ENCODE data around the gene CACNA2D2.

CACNA2D2 gene

GRCh38 chr3:50487181-50487580, 16.3 kb downstream of the CACNA2D2 start:
- H3K4me1 ChIP-seq (ENCODE audit: control insufficient read depth, insufficient read depth, low read length): no peaks in the 10 kb centered on the region
- no peak overlapping the region for H3K27ac ChIP-seq (ENCODE audit: extremely low read depth, low read depth, low read length)
- POLR2A ChIA-PET: no interaction called here
- CTCF ChIA-PET: no interaction called here
- no peaks in the 10 kb centered on the region for H3K36me3 ChIP-seq (ENCODE audit: control insufficient read depth in 2 of 2, insufficient read depth in 1 of 2, low read length in 2 of 2)
- no peak overlapping the region for H3K4me3 ChIP-seq (ENCODE audit: low read depth, low read length)
- H3K9me3 ChIP-seq (ENCODE audit: control insufficient read depth, insufficient read depth, low read depth, low read length): no peaks in the 10 kb centered on the region
- TF ChIP-seq, protein P1, sequence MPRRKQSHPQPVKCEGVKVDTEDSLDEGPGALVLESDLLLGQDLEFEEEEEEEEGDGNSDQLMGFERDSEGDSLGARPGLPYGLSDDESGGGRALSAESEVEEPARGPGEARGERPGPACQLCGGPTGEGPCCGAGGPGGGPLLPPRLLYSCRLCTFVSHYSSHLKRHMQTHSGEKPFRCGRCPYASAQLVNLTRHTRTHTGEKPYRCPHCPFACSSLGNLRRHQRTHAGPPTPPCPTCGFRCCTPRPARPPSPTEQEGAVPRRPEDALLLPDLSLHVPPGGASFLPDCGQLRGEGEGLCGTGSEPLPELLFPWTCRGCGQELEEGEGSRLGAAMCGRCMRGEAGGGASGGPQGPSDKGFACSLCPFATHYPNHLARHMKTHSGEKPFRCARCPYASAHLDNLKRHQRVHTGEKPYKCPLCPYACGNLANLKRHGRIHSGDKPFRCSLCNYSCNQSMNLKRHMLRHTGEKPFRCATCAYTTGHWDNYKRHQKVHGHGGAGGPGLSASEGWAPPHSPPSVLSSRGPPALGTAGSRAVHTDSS (tag by site-specific recombination; IDR thresholded peaks at IDR 0.05): no peak
- TF ChIP-seq SCRT2 (tag by site-specific recombination; IDR thresholded peaks at IDR 0.05) (peak; percentile 66), ZNF214 (tag by site-specific recombination; IDR thresholded peaks at IDR 0.05; ENCODE audit: borderline replicate concordance) (no peak)

DNA sequence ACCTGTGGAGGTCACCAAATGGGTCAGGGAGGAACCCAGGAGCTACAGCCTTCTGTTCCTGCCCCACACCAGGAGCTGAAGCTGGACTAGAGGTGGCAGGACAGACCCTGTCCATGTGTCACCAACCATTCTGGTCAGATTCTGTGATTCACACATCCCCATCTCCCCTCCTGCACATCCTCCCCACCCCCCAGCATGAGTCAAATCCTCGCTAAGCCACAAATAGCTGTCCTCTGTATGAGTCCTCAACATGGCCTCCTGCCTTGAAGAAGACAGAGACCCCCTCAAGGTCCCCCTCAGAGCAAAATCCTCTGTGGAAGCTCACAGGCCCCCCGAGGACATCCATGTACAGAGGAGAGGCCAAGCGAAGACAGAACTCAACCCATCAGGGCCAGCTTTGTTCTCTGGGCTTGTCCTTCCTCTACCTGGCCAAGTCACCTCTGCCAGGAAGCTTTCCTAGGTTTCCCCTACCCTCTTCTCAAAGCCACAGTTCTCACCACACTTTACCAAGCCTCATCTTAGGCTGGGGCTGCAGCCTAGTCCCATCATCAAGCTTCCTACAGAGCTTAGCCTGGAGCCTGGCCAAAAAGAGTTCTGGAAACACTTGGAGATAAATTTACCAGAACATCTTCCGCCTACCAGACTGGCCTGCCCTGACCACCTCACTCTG, 17.1 kb downstream of the CACNA2D2 start:
- TF ChIP-seq GLIS1 (tag by site-specific recombination; IDR thresholded peaks at IDR 0.05) (peak; percentile 86), ZNF629 (tag by site-specific recombination; IDR thresholded peaks at IDR 0.05) (no peak), GLIS2 (tag by site-specific recombination; IDR thresholded peaks at IDR 0.05) (0 out of 2 replicates have a peak, but pooled peaks have one; percentile 18), ZNF548 (tag by site-specific recombination; IDR thresholded peaks at IDR 0.05) (no peak), MZF1 (tag by site-specific recombination; IDR thresholded peaks at IDR 0.05; ENCODE audit: borderline replicate concordance) (no peak)
- H3K36me3 ChIP-seq (ENCODE audit: control insufficient read depth in 2 of 2, insufficient read depth in 1 of 2, low read length in 2 of 2): no peaks in the 10 kb centered on the region
- CTCF ChIA-PET: no interaction called here
- POLR2A ChIA-PET: no interaction called here
- H3K9me3 ChIP-seq (ENCODE audit: control insufficient read depth, insufficient read depth, low read depth, low read length): no peaks in the 10 kb centered on the region
- H3K4me1 ChIP-seq (ENCODE audit: control insufficient read depth, insufficient read depth, low read length): no peaks in the 10 kb centered on the region
- no peak overlapping the region for H3K27ac ChIP-seq (ENCODE audit: extremely low read depth, low read depth, low read length)
- H3K4me3 ChIP-seq (ENCODE audit: low read depth, low read length): no peak overlapping the region

DNA sequence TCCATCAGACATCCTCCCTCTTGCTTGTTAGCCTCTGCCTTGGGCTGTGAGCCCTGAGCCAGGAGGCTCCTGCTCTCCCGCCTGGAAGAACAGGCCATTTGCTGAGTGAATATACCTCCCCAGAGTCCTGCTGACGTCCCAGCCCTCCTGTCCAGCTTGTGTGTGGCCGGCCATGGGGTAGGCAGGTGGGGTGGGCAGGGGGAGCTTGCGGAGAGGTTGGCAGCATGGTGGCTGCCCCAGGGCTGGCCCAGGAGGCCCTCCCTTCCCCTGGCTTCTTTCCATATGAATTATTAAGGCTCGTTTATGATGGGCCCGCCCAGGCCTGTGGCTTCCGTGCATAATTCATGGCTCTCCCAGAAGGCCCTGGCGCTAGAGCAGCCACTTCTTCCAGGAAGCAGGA, 18.7 kb downstream of the CACNA2D2 start:
- Histone ChIP-seq H3K4me1 (ENCODE audit: control insufficient read depth, insufficient read depth, low read length) (no peaks in the 10 kb centered on the region), H3K9me3 (ENCODE audit: control insufficient read depth, insufficient read depth, low read depth, low read length) (no peaks in the 10 kb centered on the region), H3K4me3 (ENCODE audit: low read depth, low read length) (no peak overlapping the region), H3K36me3 (ENCODE audit: control insufficient read depth in 2 of 2, insufficient read depth in 1 of 2, low read length in 2 of 2) (no peaks in the 10 kb centered on the region), H3K27ac (ENCODE audit: extremely low read depth, low read depth, low read length) (no peak overlapping the region)
- CTCF ChIA-PET: no interaction called here
- POLR2A ChIA-PET: no interaction called here
- TF ChIP-seq GLIS1 (tag by site-specific recombination; IDR thresholded peaks at IDR 0.05): peak; percentile 81
- TF ChIP-seq, protein P2, sequence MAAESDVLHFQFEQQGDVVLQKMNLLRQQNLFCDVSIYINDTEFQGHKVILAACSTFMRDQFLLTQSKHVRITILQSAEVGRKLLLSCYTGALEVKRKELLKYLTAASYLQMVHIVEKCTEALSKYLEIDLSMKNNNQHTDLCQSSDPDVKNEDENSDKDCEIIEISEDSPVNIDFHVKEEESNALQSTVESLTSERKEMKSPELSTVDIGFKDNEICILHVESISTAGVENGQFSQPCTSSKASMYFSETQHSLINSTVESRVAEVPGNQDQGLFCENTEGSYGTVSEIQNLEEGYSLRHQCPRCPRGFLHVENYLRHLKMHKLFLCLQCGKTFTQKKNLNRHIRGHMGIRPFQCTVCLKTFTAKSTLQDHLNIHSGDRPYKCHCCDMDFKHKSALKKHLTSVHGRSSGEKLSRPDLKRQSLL (tag by site-specific recombination; IDR thresholded peaks at IDR 0.05): no peak

- Histone ChIP-seq H3K4me3 (ENCODE audit: low read depth, low read length) (no peak overlapping the region), H3K9me3 (ENCODE audit: control insufficient read depth, insufficient read depth, low read depth, low read length) (no peaks in the 10 kb centered on the region), H3K36me3 (ENCODE audit: control insufficient read depth in 2 of 2, insufficient read depth in 1 of 2, low read length in 2 of 2) (no peaks in the 10 kb centered on the region), H3K27ac (ENCODE audit: extremely low read depth, low read depth, low read length) (no peak overlapping the region), H3K4me1 (ENCODE audit: control insufficient read depth, insufficient read depth, low read length) (no peaks in the 10 kb centered on the region)
- ChIA-PET CTCF (no interaction called here), POLR2A (no interaction called here)
- TF ChIP-seq ZNF707 (tag by site-specific recombination; IDR thresholded peaks at IDR 0.05) (no peak), ZNF610 (tag by site-specific recombination; IDR thresholded peaks at IDR 0.05; ENCODE audit: borderline replicate concordance) (no peak), ZNF518A (tag by site-specific recombination; conservative IDR thresholded peaks at IDR 0.05; ENCODE audit: low read depth) (no peak)
- TF ChIP-seq, protein P3, sequence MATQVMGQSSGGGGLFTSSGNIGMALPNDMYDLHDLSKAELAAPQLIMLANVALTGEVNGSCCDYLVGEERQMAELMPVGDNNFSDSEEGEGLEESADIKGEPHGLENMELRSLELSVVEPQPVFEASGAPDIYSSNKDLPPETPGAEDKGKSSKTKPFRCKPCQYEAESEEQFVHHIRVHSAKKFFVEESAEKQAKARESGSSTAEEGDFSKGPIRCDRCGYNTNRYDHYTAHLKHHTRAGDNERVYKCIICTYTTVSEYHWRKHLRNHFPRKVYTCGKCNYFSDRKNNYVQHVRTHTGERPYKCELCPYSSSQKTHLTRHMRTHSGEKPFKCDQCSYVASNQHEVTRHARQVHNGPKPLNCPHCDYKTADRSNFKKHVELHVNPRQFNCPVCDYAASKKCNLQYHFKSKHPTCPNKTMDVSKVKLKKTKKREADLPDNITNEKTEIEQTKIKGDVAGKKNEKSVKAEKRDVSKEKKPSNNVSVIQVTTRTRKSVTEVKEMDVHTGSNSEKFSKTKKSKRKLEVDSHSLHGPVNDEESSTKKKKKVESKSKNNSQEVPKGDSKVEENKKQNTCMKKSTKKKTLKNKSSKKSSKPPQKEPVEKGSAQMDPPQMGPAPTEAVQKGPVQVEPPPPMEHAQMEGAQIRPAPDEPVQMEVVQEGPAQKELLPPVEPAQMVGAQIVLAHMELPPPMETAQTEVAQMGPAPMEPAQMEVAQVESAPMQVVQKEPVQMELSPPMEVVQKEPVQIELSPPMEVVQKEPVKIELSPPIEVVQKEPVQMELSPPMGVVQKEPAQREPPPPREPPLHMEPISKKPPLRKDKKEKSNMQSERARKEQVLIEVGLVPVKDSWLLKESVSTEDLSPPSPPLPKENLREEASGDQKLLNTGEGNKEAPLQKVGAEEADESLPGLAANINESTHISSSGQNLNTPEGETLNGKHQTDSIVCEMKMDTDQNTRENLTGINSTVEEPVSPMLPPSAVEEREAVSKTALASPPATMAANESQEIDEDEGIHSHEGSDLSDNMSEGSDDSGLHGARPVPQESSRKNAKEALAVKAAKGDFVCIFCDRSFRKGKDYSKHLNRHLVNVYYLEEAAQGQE (tag by site-specific recombination; IDR thresholded peaks at IDR 0.05): no peak
- TF ChIP-seq, protein P4, sequence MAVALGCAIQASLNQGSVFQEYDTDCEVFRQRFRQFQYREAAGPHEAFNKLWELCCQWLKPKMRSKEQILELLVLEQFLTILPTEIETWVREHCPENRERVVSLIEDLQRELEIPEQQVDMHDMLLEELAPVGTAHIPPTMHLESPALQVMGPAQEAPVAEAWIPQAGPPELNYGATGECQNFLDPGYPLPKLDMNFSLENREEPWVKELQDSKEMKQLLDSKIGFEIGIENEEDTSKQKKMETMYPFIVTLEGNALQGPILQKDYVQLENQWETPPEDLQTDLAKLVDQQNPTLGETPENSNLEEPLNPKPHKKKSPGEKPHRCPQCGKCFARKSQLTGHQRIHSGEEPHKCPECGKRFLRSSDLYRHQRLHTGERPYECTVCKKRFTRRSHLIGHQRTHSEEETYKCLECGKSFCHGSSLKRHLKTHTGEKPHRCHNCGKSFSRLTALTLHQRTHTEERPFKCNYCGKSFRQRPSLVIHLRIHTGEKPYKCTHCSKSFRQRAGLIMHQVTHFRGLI (tag by site-specific recombination; IDR thresholded peaks at IDR 0.05): no peak
Observed at GRCh38 chr3:50483374-50483773, 20.1 kb downstream of the CACNA2D2 start.

Measured in HEK293 (cell line).